Caco-2 (cell line): Measurements from ENCODE around the gene ATRX. TPM values are rescaled to one million over a fixed set of nuclear protein-coding genes. Genes with fewer than 3 reads are reported as not detected.
"Not testable (repeated sequence)": the region's sequence is repeated elsewhere in the genome, so short reads cannot be mapped to it uniquely, and the experiment has no call there.

ENCODE experiments used
- Bru-seq: library from RNA; stranded (reverse); fragments of 400-500 nt; gene quantifications from one replicate; lab custom pipeline; 2021; lab: Mats Ljungman, UMichigan
- BruChase-seq, 2 experiments: library from RNA; stranded (reverse); fragments of 400-500 nt; gene quantifications; one replicate each; lab custom pipeline; 2021; lab: Mats Ljungman, UMichigan
- BruUV-seq: library from RNA; stranded (reverse); fragments of 400-500 nt; replicated peaks from 2 replicates; lab custom pipeline; 2021; lab: Mats Ljungman, UMichigan
- CTCF ChIA-PET: fragments of 300-600 bp; sonication (Branson Sonifier 250); formaldehyde crosslinking; loops from one replicate; lab custom pipeline; 2022; ENCODE audit warnings: antibody characterized with exemption; lab: Charles Lee
- POLR2A ChIA-PET: fragments of 300-600 bp; sonication (Branson Sonifier 250); formaldehyde crosslinking; loops from one replicate; lab custom pipeline; 2022; ENCODE audit warnings: antibody characterized with exemption; lab: Charles Lee
- DNase-seq, 2 experiments: peaks; one replicate each; pipeline versions ENCODE4 v3.0.0 to v3.0.0-alpha.2; 2020 to 2022
- H3K27me3 ChIP-seq: replicated peaks from 2 replicates; pipeline ENCODE4 v1.6.0; 2011; ENCODE audit warnings: low read length; ENCODE audit not compliant: control insufficient read depth, insufficient read depth
- H3K36me3 ChIP-seq: 2 replicates; pipeline ENCODE4 v1.5.1; 2011; ENCODE audit warnings: low read length; ENCODE audit not compliant: control insufficient read depth, insufficient read depth
- H3K4me1 ChIP-seq: fragments of 250-450 bp; sonication (Bioruptor Pico); 2 replicates; pipeline ENCODE4 v1.5.1; 2020; ENCODE audit warnings: mild to moderate bottlenecking
- H3K4me3 ChIP-seq: 2 replicates; pipeline ENCODE4 v1.5.1; 2011; ENCODE audit warnings: low read depth, mild to moderate bottlenecking, control low read depth, low read length
- H3K9me3 ChIP-seq: fragments of 250-450 bp; sonication (Bioruptor Pico); 2 replicates; pipeline ENCODE4 v1.5.1; 2020; ENCODE audit warnings: mild to moderate bottlenecking, moderate library complexity
- H3K27ac Mint-ChIP-seq: one replicate; pipeline ENCODE4 v1.8.0; 2022; ENCODE audit warnings: mixed read lengths; ENCODE audit not compliant: unreplicated experiment
- H3K27me3 Mint-ChIP-seq: one replicate; pipeline ENCODE4 v1.8.0; 2022; ENCODE audit warnings: mixed read lengths; ENCODE audit not compliant: insufficient read depth, unreplicated experiment
- H3K36me3 Mint-ChIP-seq: one replicate; pipeline ENCODE4 v1.8.0; 2022; ENCODE audit warnings: mild to moderate bottlenecking, mixed read lengths; ENCODE audit not compliant: insufficient read depth, unreplicated experiment
- H3K4me1 Mint-ChIP-seq: one replicate; pipeline ENCODE4 v1.8.0; 2022; ENCODE audit warnings: low read depth, mixed read lengths; ENCODE audit not compliant: unreplicated experiment
- H3K4me3 Mint-ChIP-seq: one replicate; pipeline ENCODE4 v1.8.0; 2022; ENCODE audit warnings: mild to moderate bottlenecking, moderate library complexity, mixed read lengths; ENCODE audit not compliant: unreplicated experiment
- H3K9me3 Mint-ChIP-seq: one replicate; pipeline ENCODE4 v1.8.0; 2022; ENCODE audit warnings: mixed read lengths; ENCODE audit not compliant: unreplicated experiment
- CTCF ChIP-seq, 2 experiments: fragments of 200-600 bp in 1 of 2; IDR thresholded peaks; 1 replicate in 1 of 2; 2 replicates in 1 of 2; pipeline versions ENCODE4 v1.5.1 to v1.8.0; 2011 to 2022; ENCODE audit warnings: antibody characterized with exemption in 1 of 2, control low read depth in 1 of 2, inconsistent platforms in 1 of 2, low read depth in 1 of 2, low read length in 1 of 2, mild to moderate bottlenecking in 1 of 2, moderate library complexity in 1 of 2; ENCODE audit not compliant: insufficient read depth in 1 of 2, severe bottlenecking in 1 of 2, unreplicated experiment in 1 of 2
- intact Hi-C: fragments of 100-400 bp; cut with micrococcal nuclease; formaldehyde crosslinking; loops from one replicate; pipeline ENCODE4 v1.10.0; 2022; ENCODE audit not compliant: unreplicated experiment
- long read RNA-seq: library from polyadenylated mRNA; stranded (forward); transcript quantifications from one replicate; pipeline ENCODE4 v2.0.0, GENCODE V29; 2022
- total RNA-seq: library from RNA; stranded (reverse); gene quantifications from 2 replicates; pipeline ENCODE4 v1.2.3, GENCODE V29; 2022

ATRX gene
- total RNA-seq = 61.2 and 71.4 TPM in 2 replicates
- Bru-seq, nascent RNA = percentile 86 among the genes with signal in this experiment
- percentile 82 among the genes with signal in this experiment for BruChase-seq, experiment 1, labeled RNA remaining after a 2-hour chase
- BruChase-seq, experiment 2, labeled RNA remaining after a 6-hour chase = percentile 87 among the genes with signal in this experiment
- long read RNA-seq, partial matches to known transcripts = 7 of 8 reads
- long read RNA-seq, other reads (novel, unspliced or antisense) = 1 of 8 reads

GRCh38 chrX:77785486-77786364 lies at the start of gene ATRX:
Gene ATRX (minus strand): TSS chrX:77786216. CDS start chrX:77786001, 215 bp downstream.
- Histone ChIP-seq H3K27me3 (no peaks in the 10 kb centered on the region), H3K9me3 (no peaks in the 10 kb centered on the region), H3K36me3 (no peaks in the 10 kb centered on the region), H3K4me3 (peak within 1 kb of the TSS; percentile 43), H3K4me1 (peaks cover 4% of the 10 kb centered on the region; the same call in 1 of the 2 replicates)
- BruUV-seq = no TSS peak
- DNase-seq = peak; percentile 75 to 78
- Mint-ChIP-seq H3K4me3 (peak within 1 kb of the TSS; percentile 98), H3K4me1 (no peaks in the 10 kb centered on the region), H3K36me3 (peaks cover 15% of the 10 kb centered on the region), H3K9me3 (no peaks in the 10 kb centered on the region), H3K27ac (peak within 1 kb of the TSS; percentile 100), H3K27me3 (no peaks in the 10 kb centered on the region)
- intact Hi-C loops = loop anchor here (5.0 to 10.0 kb wide), 2 partner anchors 112 to 319 kb away; partner anchors contain the start of genes COX7B, MAGT1 and PGK1
- ChIA-PET POLR2A (interaction anchor here (0.6 kb wide), 1 partner anchor 45 kb away, joined by 3 read pairs; no protein-coding TSS in a partner anchor), CTCF (no interaction called here)
- no peak for TF ChIP-seq CTCF (IDR thresholded peaks at IDR 0.05; ENCODE audit: insufficient read depth in 1 of 2, low read depth in 1 of 2, low read length in 1 of 2, severe bottlenecking in 1 of 2, unreplicated experiment in 1 of 2)

GRCh38 chrX:77831544-77831943 lies 45.5 kb upstream of the ATRX start:
- H3K4me3 Mint-ChIP-seq, H3K27me3 Mint-ChIP-seq, BruUV-seq, H3K36me3 ChIP-seq, H3K27ac Mint-ChIP-seq, DNase-seq, H3K4me3 ChIP-seq, H3K9me3 ChIP-seq, H3K9me3 Mint-ChIP-seq, H3K36me3 Mint-ChIP-seq, H3K4me1 ChIP-seq, intact Hi-C loops, H3K4me1 Mint-ChIP-seq, CTCF ChIA-PET, POLR2A ChIA-PET, H3K27me3 ChIP-seq: not testable (repeated sequence)

GRCh38 chrX:77821989-77822388 lies 36.0 kb upstream of the ATRX start:
- intact Hi-C loops, H3K4me1 Mint-ChIP-seq, H3K27me3 Mint-ChIP-seq: not testable (repeated sequence)

More at GRCh38 chrX:77821989-77822388, 36.0 kb upstream of the ATRX start:
- H3K9me3 ChIP-seq, DNase-seq, H3K36me3 ChIP-seq, H3K4me3 Mint-ChIP-seq, H3K4me3 ChIP-seq, H3K4me1 ChIP-seq, CTCF ChIA-PET, BruUV-seq, H3K27ac Mint-ChIP-seq, H3K9me3 Mint-ChIP-seq, H3K27me3 ChIP-seq, POLR2A ChIA-PET: not testable (repeated sequence)
- H3K36me3 Mint-ChIP-seq = peaks cover 11% of the 10 kb centered on the region
